GM23248 (cell line): Measurements from ENCODE around the gene CADM1. TPM values are rescaled to one million over a fixed set of nuclear protein-coding genes. Genes with fewer than 3 reads are reported as not detected.

Source experiments
- DNase-seq: peaks from one replicate; pipeline ENCODE4 v3.0.0-alpha.2; 2015
- H2AFZ ChIP-seq: fragments of 200-600 bp; sonication (generic); 2 replicates; pipeline ENCODE4 v1.6.1; 2016; ENCODE audit warnings: antibody characterized with exemption
- H3F3A ChIP-seq: fragments of 200-600 bp; sonication (generic); 2 replicates; pipeline ENCODE4 v1.6.1; 2016; ENCODE audit warnings: mild to moderate bottlenecking, antibody characterized with exemption, mixed run types; ENCODE audit not compliant: insufficient read depth
- H3K27ac ChIP-seq: fragments of 200-600 bp; sonication (generic); 2 replicates; pipeline ENCODE4 v1.5.1; 2016; ENCODE audit warnings: mild to moderate bottlenecking
- H3K27me3 ChIP-seq: fragments of 200-600 bp; sonication (generic); replicated peaks from 2 replicates; pipeline ENCODE4 v1.6.1; 2016; ENCODE audit warnings: mild to moderate bottlenecking; ENCODE audit not compliant: insufficient read depth
- H3K36me3 ChIP-seq: fragments of 200-600 bp; sonication (generic); 2 replicates; pipeline ENCODE4 v1.6.1; 2016; ENCODE audit warnings: low read depth, mild to moderate bottlenecking
- H3K4me1 ChIP-seq: fragments of 200-600 bp; sonication (generic); 2 replicates; pipeline ENCODE4 v1.6.1; 2016; ENCODE audit warnings: mild to moderate bottlenecking; ENCODE audit not compliant: insufficient read depth
- H3K4me2 ChIP-seq: fragments of 200-600 bp; sonication (generic); one replicate; pipeline ENCODE4 v1.6.1; 2016; ENCODE audit warnings: mild to moderate bottlenecking; ENCODE audit not compliant: unreplicated experiment
- H3K4me3 ChIP-seq: fragments of 200-600 bp; sonication (generic); 2 replicates; pipeline ENCODE4 v1.5.1; 2016; ENCODE audit warnings: mild to moderate bottlenecking
- H3K79me2 ChIP-seq: fragments of 200-600 bp; sonication (generic); 2 replicates; pipeline ENCODE4 v1.6.1; 2016; ENCODE audit warnings: mild to moderate bottlenecking; ENCODE audit not compliant: insufficient read depth
- H3K9ac ChIP-seq: fragments of 200-600 bp; sonication (generic); 2 replicates; pipeline ENCODE4 v1.6.1; 2016; ENCODE audit warnings: mild to moderate bottlenecking
- H3K9me2 ChIP-seq: fragments of 200-600 bp; sonication (generic); 2 replicates; pipeline ENCODE4 v1.6.1; 2016; ENCODE audit warnings: mixed run types, mild to moderate bottlenecking, moderate library complexity; ENCODE audit not compliant: insufficient read depth
- H3K9me3 ChIP-seq: fragments of 200-600 bp; sonication (generic); one replicate; pipeline ENCODE4 v1.6.1; 2017; ENCODE audit warnings: low read depth
- H4K20me1 ChIP-seq: fragments of 200-600 bp; sonication (generic); 2 replicates; pipeline ENCODE4 v1.6.0; 2016; ENCODE audit not compliant: insufficient read depth
- EZH2 ChIP-seq: fragments of 200-600 bp; sonication (generic); IDR thresholded peaks from 2 replicates; pipeline ENCODE4 v1.6.1; 2018; ENCODE audit warnings: antibody characterized with exemption, mild to moderate bottlenecking; ENCODE audit not compliant: insufficient read depth, poor library complexity, severe bottlenecking
- EZH2phosphoT487 ChIP-seq: fragments of 200-600 bp; sonication (generic); IDR thresholded peaks from 2 replicates; pipeline ENCODE4 v1.6.1; 2018; ENCODE audit warnings: antibody characterized with exemption, moderate library complexity, mild to moderate bottlenecking, low read depth; ENCODE audit not compliant: insufficient read depth
- WGBS, 2 experiments: methylation state at CpG; one replicate each; pipeline ENCODE4 v1.1.6; 2015 to 2017; ENCODE audit warnings: low lambda C conversion rate in 2 of 2, low coverage in 1 of 2; ENCODE audit errors: missing lambda C conversion rate in 2 of 2; 5-methylcytosine and 5-hydroxymethylcytosine counted together
- in situ Hi-C: fragments of 300-500 bp; cut with MboI; formaldehyde crosslinking; loops from 2 replicates; pipeline ENCODE4 v1.15.0; 2020
- polyA plus RNA-seq: library from polyadenylated mRNA; unstranded; fragments of >200 nt; fragmentation: Nextera tagmentation; extraction: Ambion mirVana; gene quantifications from 2 replicates; pipeline ENCODE4 v1.2.1, GENCODE V29; 2016
- total RNA-seq: library from RNA; depleted of rRNA; stranded (reverse); fragments of >200 nt; shearing (Covaris generic); gene quantifications from 2 replicates; pipeline ENCODE4 v1.2.3, GENCODE V29; 2014

Gene CADM1
- total and polyA plus RNA-seq, 2 experiments from 2014 or later: 0.83 to 1.4 TPM

DNA sequence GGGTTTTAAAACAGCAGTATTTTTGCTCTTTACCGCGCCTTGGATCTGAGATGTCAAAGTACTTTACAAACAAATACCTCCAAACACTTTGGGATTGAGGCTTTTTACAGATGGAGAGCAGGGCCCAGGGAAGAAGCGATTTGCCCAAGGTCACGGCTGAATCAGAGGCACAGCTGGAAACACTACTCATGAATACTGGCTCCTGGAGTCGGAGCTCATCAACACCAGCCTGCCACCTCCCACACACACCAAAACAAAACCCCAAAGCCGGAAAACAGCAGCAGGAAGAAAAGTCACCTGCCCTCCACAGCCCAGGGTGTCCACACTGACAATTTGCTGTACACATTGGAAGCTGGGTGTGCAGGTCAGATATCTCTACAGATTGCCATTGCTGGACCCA lies 339.4 kb downstream of the CADM1 start:
- H3K79me2 ChIP-seq: no peaks in the 10 kb centered on the region
- in situ Hi-C loops: no loop called here
- H3K9me2 ChIP-seq: no peaks in the 10 kb centered on the region
- no peaks in the 10 kb centered on the region; the same call in 1 of the 2 replicates for H3K27me3 ChIP-seq
- no peaks in the 10 kb centered on the region for H3K9me3 ChIP-seq
- H3K27ac ChIP-seq: no peak overlapping the region
- TF ChIP-seq EZH2phosphoT487 (no peak), EZH2 (no peak)
- no peaks in the 10 kb centered on the region for H4K20me1 ChIP-seq
- DNase-seq: peak; percentile 65
- WGBS, 2 experiments: 10 to 13% methylated on average over 6 of the region's 6 CpGs
- no peak overlapping the region for H3K4me2 ChIP-seq
- no peak overlapping the region for H3K4me3 ChIP-seq
- no peak overlapping the region for H2AFZ ChIP-seq
- H3K9ac ChIP-seq: no peak overlapping the region
- peaks cover 6% of the 10 kb centered on the region; the same call in 1 of the 2 replicates for H3F3A ChIP-seq
- peaks cover 17% of the 10 kb centered on the region for H3K4me1 ChIP-seq
- no peaks in the 10 kb centered on the region for H3K36me3 ChIP-seq

DNA sequence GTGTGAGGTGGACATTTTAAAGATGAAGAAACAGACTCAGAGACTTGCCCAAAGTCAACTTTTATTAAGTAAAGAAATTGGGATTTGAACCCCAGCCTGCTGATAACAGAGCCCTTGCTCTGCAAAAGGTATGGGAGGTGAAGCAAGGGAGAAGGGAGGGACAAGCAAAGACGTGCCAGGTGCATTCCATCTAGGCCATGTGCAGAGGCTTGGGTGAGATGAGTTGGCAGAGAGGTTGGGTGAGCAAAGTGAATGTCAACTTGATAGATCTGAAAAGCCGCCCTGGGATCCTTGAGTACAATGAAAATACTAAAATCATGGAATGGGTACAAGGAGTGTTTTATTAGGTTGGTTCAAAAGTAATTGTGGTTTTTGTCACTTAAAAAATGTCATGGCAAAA lies 341.3 kb downstream of the CADM1 start:
- H3K9ac ChIP-seq: no peak overlapping the region
- no peaks in the 10 kb centered on the region for H3K36me3 ChIP-seq
- in situ Hi-C loops: no loop called here
- H3K27ac ChIP-seq: no peak overlapping the region
- WGBS, 2 experiments: 63% methylated on average over 2 of the region's 2 CpGs
- H3K4me2 ChIP-seq: no peak overlapping the region
- H3K9me2 ChIP-seq: no peaks in the 10 kb centered on the region
- DNase-seq: no peak
- TF ChIP-seq EZH2phosphoT487: no peak
- TF ChIP-seq EZH2: no peak
- H3K27me3 ChIP-seq: peaks cover 10% of the 10 kb centered on the region; the same call in 1 of the 2 replicates
- no peaks in the 10 kb centered on the region for H4K20me1 ChIP-seq
- peaks cover 6% of the 10 kb centered on the region; the same call in 1 of the 2 replicates for H3F3A ChIP-seq
- no peaks in the 10 kb centered on the region for H3K9me3 ChIP-seq
- no peak overlapping the region for H2AFZ ChIP-seq
- peaks cover 14% of the 10 kb centered on the region for H3K4me1 ChIP-seq
- H3K79me2 ChIP-seq: no peaks in the 10 kb centered on the region
- no peak overlapping the region for H3K4me3 ChIP-seq

DNA sequence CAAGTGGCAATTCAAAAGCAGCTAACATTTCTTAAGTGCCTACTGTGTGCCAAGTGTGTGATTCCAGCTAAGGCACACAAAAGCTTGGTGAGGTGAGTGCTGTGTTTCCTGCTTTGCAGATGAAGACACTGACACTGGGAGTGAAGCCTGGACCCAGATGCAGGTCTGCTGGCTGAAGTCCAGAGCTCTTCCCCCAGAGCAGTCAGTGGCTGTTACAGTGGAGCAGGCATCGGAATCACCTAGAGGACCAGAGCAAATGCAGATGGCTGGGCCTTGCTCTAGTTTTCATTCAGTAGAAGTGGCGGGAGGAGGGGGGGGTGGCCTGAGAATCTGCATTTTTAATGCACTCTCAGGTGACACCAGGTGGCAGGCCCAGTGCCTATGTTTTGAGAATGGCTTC lies 342.3 kb downstream of the CADM1 start:
- in situ Hi-C loops: no loop called here
- peaks cover 13% of the 10 kb centered on the region for H3K27me3 ChIP-seq

DNA sequence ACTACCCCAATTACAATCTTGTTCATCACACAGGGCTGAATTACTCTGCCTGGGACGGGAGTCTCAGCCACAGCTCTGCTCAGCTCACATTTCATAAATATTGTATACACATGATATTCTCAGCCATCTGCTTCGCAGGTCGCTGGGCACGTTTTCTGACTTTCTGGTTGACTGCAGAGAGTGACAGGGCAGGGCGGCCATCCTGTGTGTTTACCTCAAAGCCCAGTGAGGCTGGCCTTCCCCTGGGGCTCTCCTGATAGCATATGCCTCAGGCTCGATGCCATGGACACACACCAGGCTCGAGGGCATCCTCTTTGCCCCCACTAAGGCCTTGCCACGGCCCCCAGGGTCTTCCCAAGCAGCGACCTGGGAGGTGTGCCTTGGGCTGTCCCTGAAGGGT lies 345.0 kb downstream of the CADM1 start:
- H3K9me3 ChIP-seq: no peaks in the 10 kb centered on the region
- DNase-seq: no peak
- H3K9me2 ChIP-seq: no peaks in the 10 kb centered on the region
- peaks cover 5% of the 10 kb centered on the region; the same call in 1 of the 2 replicates for H3F3A ChIP-seq
- H3K79me2 ChIP-seq: no peaks in the 10 kb centered on the region
- H4K20me1 ChIP-seq: no peaks in the 10 kb centered on the region
- no peaks in the 10 kb centered on the region for H3K36me3 ChIP-seq
- TF ChIP-seq EZH2 (no peak), EZH2phosphoT487 (no peak)
- H3K27me3 ChIP-seq: peaks cover 13% of the 10 kb centered on the region
- H3K27ac ChIP-seq: no peak overlapping the region
- WGBS, 2 experiments: 25 to 33% methylated on average over 9 of the region's 9 CpGs
- in situ Hi-C loops: no loop called here
- H3K4me3 ChIP-seq: no peak overlapping the region
- H3K4me2 ChIP-seq: no peak overlapping the region
- H2AFZ ChIP-seq: no peak overlapping the region
- H3K4me1 ChIP-seq: no peaks in the 10 kb centered on the region
- H3K9ac ChIP-seq: no peak overlapping the region

More for the DNA sequence above, 342.3 kb downstream of the CADM1 start:
- no peaks in the 10 kb centered on the region for H3K9me2 ChIP-seq
- no peak overlapping the region for H3K27ac ChIP-seq
- H3K4me3 ChIP-seq: no peak overlapping the region
- TF ChIP-seq EZH2phosphoT487 (no peak), EZH2 (no peak)
- peaks cover 6% of the 10 kb centered on the region; the same call in 1 of the 2 replicates for H3F3A ChIP-seq
- H4K20me1 ChIP-seq: no peaks in the 10 kb centered on the region
- 62 to 68% methylated on average over 2 of the region's 2 CpGs for WGBS, 2 experiments
- H3K9me3 ChIP-seq: no peaks in the 10 kb centered on the region
- H3K79me2 ChIP-seq: no peaks in the 10 kb centered on the region
- no peak overlapping the region for H3K4me2 ChIP-seq
- no peaks in the 10 kb centered on the region for H3K36me3 ChIP-seq
- H2AFZ ChIP-seq: no peak overlapping the region
- no peak for DNase-seq
- peaks cover 8% of the 10 kb centered on the region; the same call in 1 of the 2 replicates for H3K4me1 ChIP-seq
- H3K9ac ChIP-seq: no peak overlapping the region

DNA sequence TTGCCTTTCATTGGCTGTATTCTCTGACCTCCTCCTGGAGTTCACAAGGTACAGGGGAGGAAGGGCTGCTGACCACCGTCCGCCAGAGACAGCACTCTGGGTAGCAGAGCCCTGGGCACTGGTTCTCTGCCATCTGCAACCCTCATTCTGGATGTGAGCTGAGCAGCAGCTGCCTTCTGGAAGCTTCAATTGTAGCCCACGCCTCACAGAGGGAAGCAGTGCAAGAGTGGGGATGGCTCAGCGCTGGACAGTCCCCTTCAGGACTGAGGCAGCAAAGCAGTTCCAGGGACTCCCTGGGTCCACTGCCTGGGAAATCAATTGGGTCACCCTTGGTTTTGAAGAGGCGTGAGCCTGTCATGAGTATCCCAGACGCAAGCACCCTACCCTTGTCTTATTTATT lies 346.2 kb downstream of the CADM1 start:
- Histone ChIP-seq H3K9ac (no peak overlapping the region), H3K27me3 (peaks cover 13% of the 10 kb centered on the region), H3K4me3 (no peak overlapping the region), H4K20me1 (no peaks in the 10 kb centered on the region), H3K4me2 (no peak overlapping the region), H3K79me2 (no peaks in the 10 kb centered on the region), H3F3A (no peaks in the 10 kb centered on the region), H3K9me2 (no peaks in the 10 kb centered on the region), H3K36me3 (no peaks in the 10 kb centered on the region), H2AFZ (no peak overlapping the region), H3K27ac (no peak overlapping the region), H3K9me3 (no peaks in the 10 kb centered on the region), H3K4me1 (no peaks in the 10 kb centered on the region)
- 58 to 63% methylated on average over 6 of the region's 6 CpGs for WGBS, 2 experiments
- in situ Hi-C loops: no loop called here
- no peak for DNase-seq
- TF ChIP-seq EZH2 (no peak), EZH2phosphoT487 (no peak)
